GM19324 (cell line): Measurements from ENCODE around the gene NT5M.

Experiments used
- ATAC-seq: cut with Tn5 transposase; IDR thresholded peaks from one replicate; pipeline ENCODE4 v1.9.1; 2021; ENCODE audit warnings: mild to moderate bottlenecking, moderate library complexity; ENCODE audit not compliant: unreplicated experiment, low FRiP score

The NT5M gene

DNA sequence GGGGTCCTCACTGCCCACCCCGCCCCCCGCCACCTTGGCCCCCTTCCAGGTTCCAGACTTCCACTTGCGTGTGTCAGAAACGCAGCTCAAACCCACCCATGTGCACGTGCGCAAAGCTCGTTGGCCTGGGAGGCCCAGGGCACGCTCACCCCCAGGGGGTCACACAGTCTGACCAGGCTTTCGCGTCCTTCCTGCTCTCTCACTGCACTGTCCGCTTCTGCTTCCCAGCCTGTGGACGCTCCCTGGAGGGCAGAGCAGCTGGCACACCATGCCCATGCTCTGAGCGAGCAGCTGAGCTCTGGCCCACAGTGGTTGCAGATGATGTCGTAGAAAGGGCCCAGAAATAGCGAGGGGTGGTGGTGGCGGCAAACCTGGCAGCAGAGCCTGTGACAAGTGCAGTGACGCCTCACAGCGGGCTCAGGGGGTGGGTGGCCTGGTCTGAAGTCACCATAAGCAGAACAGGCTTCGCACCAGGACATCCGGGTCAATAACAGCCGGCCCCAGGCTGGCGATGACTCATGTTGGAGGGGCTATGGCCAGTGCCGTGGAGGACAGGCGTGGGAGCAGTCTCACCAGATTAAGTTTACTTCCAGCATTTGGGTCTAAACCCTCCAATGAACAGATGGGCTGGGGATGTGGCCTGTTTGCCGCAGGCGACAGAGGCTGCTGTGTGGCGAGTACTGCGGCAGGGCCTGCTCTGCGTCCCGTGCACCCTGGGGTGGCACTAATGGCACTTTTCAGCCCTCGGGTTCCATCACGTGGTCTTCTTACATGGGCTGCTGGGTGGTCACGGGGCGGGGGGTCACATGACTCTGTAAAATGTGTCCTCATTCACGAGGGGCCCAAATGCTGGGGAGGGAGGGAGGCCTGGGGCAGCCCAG is 49.0 kb downstream of the NT5M start:
- no peak for ATAC-seq

DNA sequence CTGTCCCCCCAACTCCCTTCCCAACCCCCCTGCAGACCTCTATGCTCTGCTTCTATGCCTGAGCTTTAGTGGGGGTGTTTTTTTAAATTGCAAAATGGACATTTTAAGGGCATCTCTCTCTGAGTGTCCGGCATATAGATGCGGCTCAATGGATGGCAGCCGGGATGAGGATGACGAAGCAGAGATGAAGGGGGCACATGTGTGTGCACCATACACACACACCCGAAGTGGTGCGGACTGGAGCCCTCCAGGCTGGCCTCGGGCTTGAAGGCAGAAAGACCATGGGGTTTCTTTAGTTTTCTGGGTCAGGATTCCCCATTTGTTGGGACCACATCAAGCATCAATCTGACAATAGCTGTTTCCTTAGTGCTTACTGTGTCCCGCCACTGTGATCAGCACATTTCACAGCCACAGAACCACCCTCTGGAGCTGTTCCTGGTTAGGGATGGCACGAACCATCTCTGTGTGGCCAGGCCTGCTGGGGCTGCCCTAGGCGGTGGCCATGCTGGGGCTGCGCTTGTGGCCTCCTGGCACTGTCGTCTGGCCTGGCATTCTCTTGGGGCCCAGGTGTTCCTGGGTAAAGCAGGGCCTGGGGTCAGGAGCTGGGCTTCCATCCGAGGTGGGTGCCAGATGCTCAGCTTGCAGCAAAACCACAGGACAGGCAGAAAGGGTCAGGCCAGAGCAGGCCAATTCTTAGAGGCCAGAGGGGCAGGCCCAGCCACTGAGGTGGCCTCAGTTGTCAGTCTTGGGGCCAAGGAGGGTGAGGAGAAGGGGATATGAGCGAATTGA is 49.9 kb downstream of the NT5M start:
- no peak for ATAC-seq

DNA sequence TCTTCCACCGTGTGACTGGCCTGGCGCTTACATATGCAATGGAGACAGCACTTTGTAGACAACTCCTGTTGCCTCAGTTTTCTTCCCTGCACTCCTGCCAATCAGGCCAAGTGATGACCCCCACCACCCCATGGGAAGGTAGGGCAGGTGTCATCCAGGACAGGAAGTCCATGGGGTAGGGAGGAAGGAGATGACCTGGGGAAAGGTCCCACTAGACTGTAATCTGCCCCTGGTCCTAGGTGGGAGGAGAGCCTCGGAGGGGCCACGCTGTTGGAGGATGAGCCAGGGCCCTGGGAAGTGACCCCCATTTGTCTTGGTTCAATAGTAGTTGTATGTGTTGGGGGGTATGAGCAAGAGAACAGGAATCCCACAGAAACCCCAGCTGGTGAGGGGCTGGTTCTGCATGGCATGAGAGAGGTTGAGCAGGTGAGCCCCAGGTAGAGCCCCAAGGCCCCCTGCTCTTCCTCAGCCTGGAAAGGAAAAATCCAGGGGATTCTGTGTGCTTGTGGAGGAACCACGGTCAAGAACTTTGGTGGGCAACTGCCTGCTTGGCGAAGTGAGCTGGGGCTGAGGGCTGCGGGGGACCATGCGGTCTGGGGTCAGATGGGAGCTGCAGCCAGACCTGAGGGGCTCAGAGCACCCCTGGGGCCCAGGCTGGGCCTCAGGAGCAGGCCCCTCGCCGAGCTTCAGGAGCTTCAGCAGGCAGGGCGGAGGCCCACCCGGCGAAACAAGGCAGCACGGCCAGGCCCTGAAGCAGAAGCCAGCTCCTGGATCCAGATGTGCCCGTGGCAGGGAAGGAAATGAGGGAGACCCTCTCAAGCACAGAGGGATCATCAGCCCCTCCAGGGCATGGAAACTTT is 50.7 kb downstream of the NT5M start:
- ATAC-seq = no peak

DNA sequence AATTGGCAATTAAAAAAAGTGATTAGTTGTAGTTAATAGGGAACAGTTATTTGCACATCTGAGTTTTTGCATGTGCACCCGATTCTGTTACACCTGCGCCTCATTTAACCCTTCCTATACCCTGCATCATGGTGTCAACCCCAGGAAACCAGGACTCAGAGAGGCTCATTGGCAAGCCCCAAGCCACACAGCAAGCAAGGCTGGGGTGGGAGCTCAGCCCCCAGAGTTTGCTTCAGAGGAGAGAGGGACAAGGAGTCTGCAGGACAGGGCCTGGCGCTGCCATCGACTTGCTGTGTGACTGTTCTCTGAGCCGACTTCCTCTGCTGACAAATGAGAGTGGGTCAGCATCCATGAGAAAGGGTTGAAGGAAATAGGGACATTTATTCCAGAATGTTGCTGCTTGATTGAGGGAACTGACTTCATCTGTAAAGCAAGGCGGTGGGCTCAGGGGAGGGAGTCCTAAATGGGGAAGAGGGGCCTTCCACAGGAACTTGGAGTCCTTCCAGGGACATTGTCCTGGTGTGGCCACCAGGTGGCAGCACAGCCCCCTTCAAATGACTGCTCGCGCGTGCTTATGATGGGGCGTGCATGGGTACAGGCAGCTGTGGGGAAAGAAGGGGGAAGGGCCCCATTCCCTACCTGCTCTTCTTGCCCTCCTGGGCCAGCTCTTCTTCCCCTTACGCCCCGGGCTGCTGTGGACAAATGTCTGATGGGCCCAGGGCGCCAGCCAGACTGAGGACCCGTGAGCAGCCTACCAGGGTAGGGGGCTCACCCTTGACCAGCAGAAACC is 51.6 kb downstream of the NT5M start:
- ATAC-seq = no peak

DNA sequence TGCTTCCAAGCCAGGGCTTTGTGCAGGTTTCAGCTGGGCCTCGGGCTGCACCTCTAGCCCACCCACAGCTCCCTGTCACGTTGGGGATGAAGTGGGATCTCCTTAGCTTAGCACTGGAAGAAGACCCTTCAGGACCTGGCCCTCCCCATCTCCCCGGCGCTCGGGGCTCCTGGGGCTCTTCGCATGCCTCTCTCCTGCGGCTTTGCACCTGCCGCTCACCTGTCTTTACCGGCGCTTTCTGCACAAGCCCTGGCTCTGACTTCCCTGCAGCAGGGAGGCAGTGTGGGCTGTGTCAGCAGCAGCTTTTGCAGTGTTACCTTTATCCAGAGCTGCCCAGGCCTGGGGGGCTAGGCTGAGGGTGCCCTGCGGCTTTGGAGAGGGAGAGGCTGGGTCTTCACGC is 52.3 kb downstream of the NT5M start:
- no peak for ATAC-seq

DNA sequence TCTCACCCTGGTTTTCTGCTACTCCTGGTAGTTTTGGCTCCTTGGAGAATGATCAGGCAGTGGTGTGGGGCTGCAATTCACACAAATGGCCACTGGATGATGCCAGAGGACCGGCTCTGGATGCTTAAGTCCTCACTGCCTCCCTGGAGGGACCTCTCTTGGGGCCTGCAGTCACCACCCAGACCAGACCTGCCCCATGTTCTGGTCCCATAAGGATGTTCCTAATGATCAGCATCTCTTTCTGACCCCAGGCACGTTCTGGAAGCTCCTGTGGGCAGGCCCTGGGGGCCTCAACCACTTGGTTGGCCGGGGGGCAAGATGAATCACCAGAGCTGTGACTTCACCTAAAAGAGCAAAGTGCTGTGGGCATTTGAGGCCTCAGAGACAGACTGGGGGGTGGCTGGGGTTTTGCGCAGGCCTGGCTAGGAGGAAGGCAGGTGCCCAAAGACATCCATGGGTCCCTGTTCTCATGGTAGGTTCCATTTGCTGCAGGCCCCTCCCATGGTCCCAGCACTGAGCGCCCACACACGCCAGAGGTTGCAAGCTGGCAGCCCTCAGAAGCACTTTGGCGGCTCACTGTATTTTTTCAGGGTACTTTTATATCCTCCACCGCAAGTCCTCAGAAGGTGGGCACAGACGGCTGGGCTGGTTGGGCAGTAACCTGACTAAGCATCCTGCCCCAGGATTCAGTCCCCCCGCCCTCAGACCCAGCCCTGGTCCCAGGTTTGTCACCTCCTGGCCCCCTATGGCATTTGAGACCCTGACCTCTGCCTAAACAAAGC is 53.2 kb downstream of the NT5M start:
- ATAC-seq = no peak

DNA sequence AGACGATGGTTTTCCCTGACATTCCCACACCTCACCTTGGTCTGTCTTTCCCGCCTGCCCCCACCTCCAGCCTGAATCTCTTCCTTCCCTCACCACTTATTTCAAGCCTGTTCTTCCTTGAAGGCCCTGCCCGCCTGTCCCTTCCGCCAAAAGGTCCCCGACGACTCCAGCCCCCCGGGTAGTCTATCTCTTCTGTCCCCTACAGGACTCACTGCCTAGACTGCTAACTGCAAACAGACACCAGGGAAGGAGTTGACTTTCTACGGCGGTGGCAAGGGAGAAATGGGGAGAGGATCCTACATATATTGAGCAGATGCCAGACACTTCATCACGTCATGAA is 53.7 kb downstream of the NT5M start:
- no peak for ATAC-seq

DNA sequence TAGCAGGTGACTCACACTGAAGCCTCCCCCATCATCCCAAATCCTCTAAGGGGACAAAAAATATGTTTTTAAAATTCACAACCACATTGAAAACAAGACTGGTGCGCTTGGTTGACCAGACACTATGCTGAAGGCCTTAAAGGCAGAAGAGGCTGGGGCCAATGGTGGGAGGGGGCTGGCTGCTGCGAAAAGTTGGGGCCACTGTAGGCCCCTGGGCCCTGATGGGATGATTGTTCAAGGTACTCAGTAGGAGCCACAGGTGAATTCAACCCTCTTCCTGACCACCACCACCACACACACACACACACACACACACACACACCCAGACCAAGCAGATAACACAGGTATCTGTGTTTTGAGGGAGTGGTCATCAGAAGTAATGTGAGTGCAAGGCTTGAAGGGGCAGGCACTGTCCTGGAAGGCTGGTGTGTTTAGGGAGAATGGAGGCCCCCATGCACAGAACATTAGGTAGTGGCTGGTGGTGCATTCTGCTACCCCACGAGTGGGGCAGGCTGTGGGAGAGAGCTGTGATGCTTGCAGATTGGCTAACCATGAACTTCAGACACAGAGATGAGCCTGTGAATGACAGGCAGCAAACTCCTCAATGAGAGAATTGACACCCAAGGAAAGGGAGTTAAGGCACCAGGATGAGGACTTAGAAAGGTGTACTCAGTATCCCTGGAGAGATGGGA is 55.0 kb downstream of the NT5M start:
- ATAC-seq = no peak

DNA sequence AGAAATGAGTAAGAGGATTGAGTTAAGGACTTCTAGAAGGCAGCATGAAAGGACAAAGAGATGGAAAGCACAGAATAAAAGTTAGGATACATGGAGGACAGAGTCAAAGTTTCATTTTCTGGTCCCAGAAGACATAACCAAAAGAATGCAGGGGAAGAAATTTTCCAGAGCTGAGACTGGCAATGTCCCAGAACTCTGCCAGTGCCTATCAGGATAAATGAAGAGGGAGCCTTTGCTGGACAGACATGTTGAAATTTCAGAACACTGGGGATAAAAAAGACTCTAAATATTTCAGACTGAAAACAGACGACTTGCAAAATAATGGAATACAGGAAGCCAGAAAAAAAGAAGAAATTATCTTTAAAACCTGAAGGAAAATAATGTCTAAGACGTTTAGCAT is 55.7 kb downstream of the NT5M start:
- no peak for ATAC-seq

DNA sequence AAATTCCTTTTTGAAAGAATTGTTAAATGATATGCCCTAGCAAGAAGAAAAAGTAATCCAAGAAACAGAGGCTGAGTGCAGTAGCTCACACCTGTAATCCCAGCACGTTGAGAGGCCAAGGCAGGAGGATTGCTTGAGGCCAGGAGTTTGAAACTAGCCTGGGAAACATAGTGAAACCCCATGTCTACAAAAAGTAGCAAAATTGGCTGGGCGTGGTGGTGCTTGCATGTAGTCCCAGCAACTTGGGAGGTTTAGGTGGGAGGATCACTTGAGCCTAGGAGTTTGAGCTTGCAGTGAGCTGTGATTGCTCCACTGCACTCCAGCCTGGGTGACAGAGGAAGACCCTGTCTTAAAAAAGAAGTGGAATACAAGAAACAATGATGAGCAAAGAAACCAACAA is 56.1 kb downstream of the NT5M start:
- ATAC-seq = no peak

DNA sequence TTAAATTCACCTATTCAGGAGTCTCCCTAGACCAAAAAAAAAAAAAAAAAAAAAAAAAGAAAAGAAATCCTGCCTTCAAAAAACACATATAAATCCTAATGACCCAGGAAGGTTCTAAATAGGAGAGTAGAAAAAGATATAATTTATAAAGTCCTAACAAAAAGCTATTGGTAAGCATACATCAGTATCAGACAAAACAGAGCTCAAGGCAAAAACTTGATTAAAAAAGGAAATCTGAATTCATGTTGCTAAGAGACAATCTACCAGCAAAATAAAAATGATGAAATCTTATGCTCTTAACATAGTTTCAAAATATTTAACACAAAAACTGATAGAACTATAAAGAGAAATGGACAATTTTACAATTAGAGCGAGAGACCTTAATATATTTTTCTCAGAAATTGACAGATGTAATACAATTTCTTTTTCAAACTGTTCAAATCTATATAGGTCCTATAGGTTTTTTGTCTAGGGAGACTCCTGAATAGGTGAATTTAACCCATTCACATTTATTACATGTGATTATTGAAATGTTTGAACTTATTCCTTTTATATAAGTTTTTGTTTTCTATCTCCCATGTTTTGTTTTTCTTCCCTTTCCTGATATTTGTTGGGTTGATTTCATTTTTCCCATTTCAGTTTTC is 57.0 kb downstream of the NT5M start:
- ATAC-seq = no peak

DNA sequence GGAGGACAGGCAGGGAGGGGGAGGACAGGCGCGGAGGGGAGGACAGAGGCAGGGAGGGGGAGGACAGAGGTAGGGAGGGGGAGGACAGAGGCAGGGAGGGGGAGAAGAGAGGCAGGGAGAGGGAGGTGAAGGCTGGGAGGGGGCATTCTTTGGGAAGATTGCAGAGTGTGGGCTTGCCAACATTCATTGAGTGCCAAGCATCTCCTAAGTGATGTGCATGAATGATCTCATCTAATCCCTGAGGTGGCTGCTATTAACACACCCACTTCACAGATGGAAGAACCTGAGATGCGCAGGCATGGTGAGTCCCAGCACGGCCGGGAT is 58.3 kb downstream of the NT5M start:
- ATAC-seq = no peak

DNA sequence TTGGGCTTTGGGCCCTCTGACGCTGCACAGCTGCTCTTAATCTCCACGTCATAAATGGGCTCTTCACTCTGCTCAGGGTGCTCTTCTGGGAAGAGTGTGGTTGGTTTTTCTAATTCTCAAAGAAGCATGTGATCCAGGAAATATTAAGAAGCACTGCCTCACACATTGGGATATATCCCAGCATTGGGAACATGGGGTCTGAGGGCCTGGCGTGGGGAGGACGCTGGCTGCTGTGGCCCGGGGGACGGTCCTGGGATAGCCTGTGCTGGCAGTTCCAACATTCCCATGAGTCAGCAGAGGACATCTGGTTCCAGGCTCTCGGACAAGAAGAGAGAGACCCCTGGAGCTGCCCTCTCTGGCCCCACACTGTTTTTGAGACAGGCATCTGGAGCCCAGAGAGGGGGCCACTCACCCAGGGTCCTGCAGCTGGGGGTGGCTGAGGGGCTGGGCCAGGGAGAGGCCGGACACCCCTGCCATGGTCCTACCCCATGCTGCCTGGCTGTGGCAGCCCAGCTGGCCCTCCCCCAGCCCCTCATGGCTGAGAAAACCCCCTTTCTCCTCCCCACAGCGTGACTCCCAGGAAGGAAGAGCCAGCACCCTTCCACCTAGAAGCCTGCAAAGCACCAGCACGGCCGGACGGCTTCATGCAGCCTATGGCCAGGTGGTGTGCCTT is 58.8 kb downstream of the NT5M start:
- no peak for ATAC-seq

DNA sequence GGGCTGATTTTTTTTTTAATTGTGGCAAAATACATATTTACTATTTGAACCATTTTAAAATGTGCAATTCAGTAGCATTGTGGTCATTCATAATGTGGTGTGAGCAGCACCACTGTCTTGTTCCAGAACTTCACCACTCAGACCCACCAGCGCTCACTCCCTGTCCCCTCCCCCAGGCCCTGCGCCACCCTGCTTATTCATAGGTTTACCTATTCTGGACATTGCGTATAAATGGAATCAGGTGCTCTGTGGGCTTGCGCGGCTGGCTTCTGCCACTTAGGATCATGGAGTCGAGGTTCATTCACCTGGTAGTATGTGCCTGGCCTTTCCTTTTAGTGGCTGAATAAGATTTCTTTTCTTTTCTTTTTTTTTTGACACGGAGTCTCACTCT is 59.4 kb downstream of the NT5M start:
- ATAC-seq = no peak

DNA sequence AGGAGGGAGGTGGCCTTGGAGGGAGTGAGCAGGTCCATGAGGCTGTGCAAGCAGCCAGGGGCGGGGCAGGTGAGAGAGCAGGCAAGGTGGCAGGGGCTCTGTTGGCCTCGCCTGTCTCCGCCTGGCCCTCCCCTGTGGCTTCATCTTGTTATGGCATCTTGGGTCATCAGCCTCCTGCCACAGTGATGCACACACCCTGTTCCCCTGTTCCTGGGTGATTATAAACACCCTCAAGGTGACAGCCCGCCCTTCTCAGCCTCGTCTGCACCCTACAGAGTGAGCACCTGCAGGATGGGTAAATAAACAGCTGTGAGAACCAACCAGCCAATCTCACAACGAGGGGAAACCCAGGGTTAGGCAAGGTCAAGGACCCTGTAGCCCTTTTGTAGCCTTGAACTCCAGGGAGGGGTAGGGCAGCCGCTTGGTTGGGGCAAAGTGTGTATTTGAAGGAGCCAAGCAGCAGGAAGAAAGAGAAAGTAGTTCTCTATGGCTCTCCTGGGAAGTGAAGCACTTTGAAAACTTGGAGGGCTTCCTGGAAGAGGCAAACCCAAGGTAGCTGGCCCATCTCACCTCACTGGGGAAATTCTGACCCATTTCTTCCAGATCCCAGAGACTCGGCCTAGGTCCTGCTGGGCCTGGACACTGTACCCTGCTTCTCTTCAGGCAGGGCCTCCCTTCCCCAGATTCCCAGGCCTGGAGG is 60.6 kb downstream of the NT5M start:
- no peak for ATAC-seq

DNA sequence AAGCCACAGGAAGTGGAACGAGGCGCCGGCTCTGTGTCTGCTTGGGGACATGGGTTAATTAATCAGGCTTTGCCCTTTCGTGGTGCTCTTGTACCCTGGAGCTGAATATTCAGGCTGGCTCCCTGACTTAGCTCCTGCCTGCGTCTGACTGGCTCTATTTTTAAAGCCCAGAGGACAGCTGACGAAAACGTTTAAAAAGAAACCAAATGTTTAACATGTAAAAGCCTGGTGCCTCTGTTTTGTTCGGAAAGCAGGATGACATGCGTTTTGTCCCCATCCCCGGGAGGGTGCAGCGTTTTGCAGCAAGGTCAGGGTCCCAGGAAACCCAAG is 61.1 kb downstream of the NT5M start:
- no peak for ATAC-seq

DNA sequence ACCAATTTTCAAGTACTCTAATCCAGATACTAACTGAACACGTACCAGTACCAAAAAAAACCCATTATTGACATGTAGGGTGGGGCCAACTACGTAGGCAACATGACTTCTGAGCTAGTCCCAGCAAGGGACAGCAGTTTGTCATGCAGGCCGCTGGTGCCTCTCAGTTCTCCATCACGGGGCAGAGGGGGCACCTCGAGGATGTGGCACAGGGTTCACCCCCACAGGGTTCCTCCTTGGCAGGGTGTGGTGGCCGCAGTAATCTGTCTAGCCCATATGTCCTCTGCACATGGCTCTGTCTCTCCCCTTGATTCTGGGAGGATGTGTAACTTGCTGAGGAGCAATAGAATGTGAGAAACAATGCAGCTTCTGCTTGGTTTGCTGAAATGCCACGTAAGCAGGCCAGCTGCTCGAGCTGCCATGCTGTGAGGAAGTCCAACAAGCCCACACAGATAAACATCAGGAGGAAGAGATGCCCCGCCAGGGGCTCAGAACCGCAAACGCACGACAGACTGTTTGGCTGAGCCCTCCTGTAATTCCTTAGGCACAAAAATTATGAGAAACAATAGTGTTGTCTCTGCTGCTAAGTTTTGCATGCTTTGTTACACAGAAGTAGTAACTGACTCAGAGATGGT is 62.4 kb downstream of the NT5M start:
- ATAC-seq = no peak
